CD8-positive, alpha-beta memory T cell (primary cell): Measurements from ENCODE around the gene DPYD. TPM values are rescaled to one million over a fixed set of nuclear protein-coding genes. Genes with fewer than 3 reads are reported as not detected.

Source experiments
- CTCF ChIA-PET: fragments of 350-600 bp; sonication (Branson Sonifier 250); formaldehyde crosslinking; loops from one replicate; lab custom pipeline; 2021; ENCODE audit warnings: antibody characterized with exemption; lab: Charles Lee
- POLR2A ChIA-PET: fragments of 350-600 bp; sonication (Branson Sonifier 250); formaldehyde crosslinking; loops from one replicate; lab custom pipeline; 2021; ENCODE audit warnings: antibody characterized with exemption; lab: Charles Lee
- DNase-seq, 5 donors: peaks; one replicate each; pipeline versions ENCODE4 v3.0.0 to v3.0.0-alpha.2; 2020 to 2022; ENCODE audit warnings: mixed read lengths in 1 of 5
- H3K27ac ChIP-seq: one replicate; pipeline ENCODE4 v1.7.0; 2013; ENCODE audit warnings: low read depth, mild to moderate bottlenecking, low read length, moderate library complexity
- H3K27me3 ChIP-seq: 2 replicates; pipeline ENCODE4 v1.7.0; 2013; ENCODE audit warnings: low read length, mild to moderate bottlenecking; ENCODE audit not compliant: insufficient read depth, poor library complexity, severe bottlenecking
- H3K36me3 ChIP-seq: 2 replicates; pipeline ENCODE4 v1.7.0; 2013; ENCODE audit warnings: mild to moderate bottlenecking, low read length, moderate library complexity; ENCODE audit not compliant: insufficient read depth
- H3K4me1 ChIP-seq: 2 replicates; pipeline ENCODE4 v1.7.0; 2013; ENCODE audit warnings: mild to moderate bottlenecking, low read length, moderate library complexity; ENCODE audit not compliant: insufficient read depth
- H3K4me3 ChIP-seq: 2 replicates; pipeline ENCODE4 v1.7.0; 2013; ENCODE audit warnings: mild to moderate bottlenecking, low read length
- H3K9me3 ChIP-seq: 2 replicates; pipeline ENCODE4 v1.7.0; 2013; ENCODE audit warnings: mild to moderate bottlenecking, low read length
- H3K27ac Mint-ChIP-seq, 8 donors: one replicate each; pipeline ENCODE4 v1.8.0; 2020 to 2021; ENCODE audit warnings: mixed read lengths in 8 of 8, mild to moderate bottlenecking in 6 of 8, inconsistent platforms in 3 of 8, moderate library complexity in 3 of 8
- H3K27me3 Mint-ChIP-seq, 2 donors: one replicate each; pipeline ENCODE4 v1.8.0; 2020 to 2021; ENCODE audit warnings: mixed read lengths in 2 of 2, mild to moderate bottlenecking in 1 of 2, moderate library complexity in 1 of 2
- H3K36me3 Mint-ChIP-seq, 3 donors: one replicate each; pipeline ENCODE4 v1.8.0; 2020 to 2021; ENCODE audit warnings: mixed read lengths in 3 of 3, inconsistent platforms in 1 of 3, mild to moderate bottlenecking in 1 of 3
- H3K4me1 Mint-ChIP-seq, 3 donors: one replicate each; pipeline ENCODE4 v1.8.0; 2020 to 2021; ENCODE audit warnings: mixed read lengths in 3 of 3, inconsistent platforms in 1 of 3, mild to moderate bottlenecking in 1 of 3
- H3K4me3 Mint-ChIP-seq, 7 donors: one replicate each; pipeline ENCODE4 v1.8.0; 2020 to 2021; ENCODE audit warnings: mixed read lengths in 7 of 7, mild to moderate bottlenecking in 6 of 7, moderate library complexity in 4 of 7, inconsistent platforms in 2 of 7
- H3K9me3 Mint-ChIP-seq, 5 donors: one replicate each; pipeline ENCODE4 v1.8.0; 2020 to 2022; ENCODE audit warnings: mixed read lengths in 5 of 5, mild to moderate bottlenecking in 3 of 5, moderate library complexity in 2 of 5, inconsistent platforms in 1 of 5
- polyA plus RNA-seq: library from polyadenylated mRNA; unstranded; fragments of 300-500 nt; fragmentation: Illumina TruSeq; gene quantifications from one replicate; pipeline ENCODE4 v1.2.3, GENCODE V29; 2021
- total RNA-seq, 2 experiments: library from RNA; stranded (reverse); gene quantifications; one replicate each; pipeline ENCODE4 v1.2.3, GENCODE V29; 2021

DPYD gene
- total and polyA plus RNA-seq, 3 experiments from 2014 or later = 9.6 to 43.9 (median 10.3) TPM

- H3K36me3 ChIP-seq = no peaks in the 10 kb centered on the region
- peaks cover 0 to 10% (median 5%) of the 10 kb centered on the region in 3 donors for H3K4me1 Mint-ChIP-seq
- peaks cover 8 to 23% (median 8%) of the 10 kb centered on the region in 3 donors for H3K36me3 Mint-ChIP-seq
- no peak overlapping the region for H3K27ac Mint-ChIP-seq
- no peaks in the 10 kb centered on the region for H3K9me3 ChIP-seq
- H3K4me3 Mint-ChIP-seq = no peak overlapping the region
- H3K9me3 Mint-ChIP-seq = no peaks in the 10 kb centered on the region
- no peaks in the 10 kb centered on the region for H3K4me1 ChIP-seq
- H3K4me3 ChIP-seq = no peak overlapping the region
- CTCF ChIA-PET = interaction anchor here (1.4 kb wide), 1 partner anchor 13 kb away, joined by 3 read pairs; no protein-coding TSS in a partner anchor
- H3K27me3 ChIP-seq = no peaks in the 10 kb centered on the region
- POLR2A ChIA-PET = no interaction called here
- H3K27me3 Mint-ChIP-seq = no peaks in the 10 kb centered on the region
- no peak for DNase-seq
- no peak overlapping the region for H3K27ac ChIP-seq
Observed at GRCh38 chr1:97135972-97136371, 784.9 kb downstream of the DPYD start.

DNA sequence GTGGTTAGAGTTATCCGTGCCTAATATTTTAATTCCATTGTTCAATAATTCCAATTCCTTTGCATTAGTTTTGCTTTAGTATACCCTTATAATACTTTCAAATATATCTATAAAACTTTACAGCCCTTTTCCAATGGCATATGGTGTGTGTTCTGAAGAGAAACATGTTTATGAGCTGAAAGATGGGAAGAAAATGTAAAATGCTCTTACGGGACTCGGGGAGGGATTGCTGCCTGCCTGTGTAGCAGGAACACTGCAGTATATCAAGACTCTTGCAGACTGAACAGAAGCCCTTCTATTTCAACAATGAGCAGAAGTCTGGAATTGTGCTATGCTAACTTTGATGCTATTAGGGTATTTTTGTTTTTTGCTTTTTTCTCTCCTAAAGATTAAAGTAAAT, 792.4 kb downstream of the DPYD start:
- Histone ChIP-seq H3K9me3 (no peaks in the 10 kb centered on the region), H3K4me1 (no peaks in the 10 kb centered on the region), H3K27ac (no peak overlapping the region), H3K27me3 (no peaks in the 10 kb centered on the region), H3K4me3 (no peak overlapping the region), H3K36me3 (no peaks in the 10 kb centered on the region)
- ChIA-PET POLR2A (no interaction called here), CTCF (no interaction called here)
- Mint-ChIP-seq H3K27ac (no peak overlapping the region), H3K27me3 (no peaks in the 10 kb centered on the region), H3K9me3 (no peaks in the 10 kb centered on the region), H3K4me1 (no peaks in the 10 kb centered on the region), H3K36me3 (peaks cover 12 to 13% (median 13%) of the 10 kb centered on the region in 3 donors), H3K4me3 (no peak overlapping the region)
- no peak for DNase-seq

DNA sequence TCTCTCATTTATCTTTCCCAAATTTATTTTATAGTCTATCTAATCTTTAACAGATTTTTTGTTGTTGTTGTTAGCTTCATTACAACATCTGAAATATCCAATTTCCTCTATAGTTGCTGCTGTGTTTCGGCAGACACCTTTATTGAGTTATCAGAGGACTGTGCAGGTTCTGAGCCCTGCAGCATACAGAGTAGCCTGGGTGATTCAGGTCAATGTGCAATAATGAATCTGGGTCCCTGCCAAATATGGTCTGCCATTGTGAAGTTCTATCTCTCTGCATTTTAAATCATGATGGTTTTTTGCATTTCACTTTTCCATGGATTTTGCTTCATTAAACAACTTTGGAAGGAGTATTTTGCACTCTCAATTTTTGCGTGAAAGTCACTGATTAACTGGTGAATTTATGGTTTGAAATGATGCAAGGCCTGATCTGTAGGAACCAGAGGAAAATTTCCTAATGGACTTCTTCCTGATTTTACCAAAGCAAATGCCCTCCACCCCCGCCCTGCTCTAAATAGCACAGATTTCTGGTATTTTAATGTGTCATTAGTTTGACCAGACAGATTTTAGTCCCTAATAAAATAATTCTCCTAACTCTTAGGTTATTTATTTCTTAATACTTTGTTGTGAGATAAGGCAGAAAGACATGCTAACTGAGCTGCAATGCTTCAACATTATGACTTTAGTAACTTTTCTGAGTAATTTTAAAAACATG, 797.0 kb downstream of the DPYD start:
- no peaks in the 10 kb centered on the region for H3K27me3 ChIP-seq
- Mint-ChIP-seq H3K27me3 (peaks cover 0 to 1% of the 10 kb centered on the region in 2 donors), H3K27ac (no peak overlapping the region), H3K4me3 (no peak overlapping the region), H3K36me3 (peaks cover 9 to 18% (median 11%) of the 10 kb centered on the region in 3 donors), H3K9me3 (no peaks in the 10 kb centered on the region), H3K4me1 (no peaks in the 10 kb centered on the region)
- H3K36me3 ChIP-seq = no peaks in the 10 kb centered on the region
- ChIA-PET CTCF (interaction anchor here (0.7 kb wide), 1 partner anchor 11 kb away, joined by 3 read pairs; no protein-coding TSS in a partner anchor), POLR2A (no interaction called here)
- no peak for DNase-seq
- H3K27ac ChIP-seq = no peak overlapping the region
- H3K4me1 ChIP-seq = no peaks in the 10 kb centered on the region
- no peak overlapping the region for H3K4me3 ChIP-seq
- no peaks in the 10 kb centered on the region for H3K9me3 ChIP-seq

DNA sequence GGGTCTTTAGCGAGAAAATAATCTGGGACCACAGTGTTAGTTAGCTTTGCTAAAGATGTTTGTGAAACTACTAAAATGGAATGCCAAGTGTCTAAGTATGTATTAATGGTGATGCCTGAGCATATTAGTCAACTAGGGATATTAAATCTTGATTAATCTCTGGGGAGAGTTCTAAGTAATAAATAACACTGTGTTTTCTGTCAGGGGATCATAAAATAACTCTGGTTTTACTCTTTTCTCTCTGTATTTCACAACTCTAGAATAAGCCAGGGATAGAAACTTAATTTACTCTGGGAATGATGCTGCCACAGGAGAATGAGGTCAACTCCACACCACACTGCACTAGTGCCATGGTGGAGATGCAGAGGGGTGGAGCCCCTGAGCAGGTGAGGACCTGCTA, 800.0 kb downstream of the DPYD start:
- Mint-ChIP-seq H3K27ac (no peak overlapping the region), H3K36me3 (peaks cover 13 to 21% (median 20%) of the 10 kb centered on the region in 3 donors), H3K27me3 (peaks cover 0 to 1% of the 10 kb centered on the region in 2 donors), H3K4me3 (no peak overlapping the region), H3K9me3 (no peaks in the 10 kb centered on the region), H3K4me1 (no peaks in the 10 kb centered on the region)
- H3K36me3 ChIP-seq = no peaks in the 10 kb centered on the region
- no peak overlapping the region for H3K4me3 ChIP-seq
- H3K27me3 ChIP-seq = no peaks in the 10 kb centered on the region
- no peaks in the 10 kb centered on the region for H3K4me1 ChIP-seq
- DNase-seq = no peak
- ChIA-PET CTCF (no interaction called here), POLR2A (no interaction called here)
- H3K9me3 ChIP-seq = no peaks in the 10 kb centered on the region
- H3K27ac ChIP-seq = no peak overlapping the region

GRCh38 chr1:97119260-97120158, 801.3 kb downstream of the DPYD start:
- H3K9me3 Mint-ChIP-seq = no peaks in the 10 kb centered on the region
- H3K4me1 ChIP-seq = no peaks in the 10 kb centered on the region
- POLR2A ChIA-PET = no interaction called here
- no peak overlapping the region for H3K4me3 ChIP-seq
- no peaks in the 10 kb centered on the region for H3K9me3 ChIP-seq
- no peak overlapping the region for H3K27ac Mint-ChIP-seq
- H3K4me1 Mint-ChIP-seq = no peaks in the 10 kb centered on the region
- H3K27me3 Mint-ChIP-seq = peaks cover 0 to 1% of the 10 kb centered on the region in 2 donors
- H3K36me3 ChIP-seq = no peaks in the 10 kb centered on the region
- no peaks in the 10 kb centered on the region for H3K27me3 ChIP-seq
- H3K27ac ChIP-seq = no peak overlapping the region
- CTCF ChIA-PET = no interaction called here
- DNase-seq = no peak
- H3K36me3 Mint-ChIP-seq = peaks cover 13 to 26% (median 21%) of the 10 kb centered on the region in 3 donors
- H3K4me3 Mint-ChIP-seq = no peak overlapping the region

GRCh38 chr1:97114842-97115241, 806.0 kb downstream of the DPYD start:
- H3K27me3 Mint-ChIP-seq = no peaks in the 10 kb centered on the region
- H3K4me3 Mint-ChIP-seq = no peak overlapping the region
- H3K27ac Mint-ChIP-seq = no peak overlapping the region
- H3K4me1 Mint-ChIP-seq = no peaks in the 10 kb centered on the region
- ChIA-PET CTCF (no interaction called here), POLR2A (no interaction called here)
- Histone ChIP-seq H3K4me1 (no peaks in the 10 kb centered on the region), H3K4me3 (no peak overlapping the region), H3K9me3 (no peaks in the 10 kb centered on the region), H3K27me3 (no peaks in the 10 kb centered on the region), H3K36me3 (no peaks in the 10 kb centered on the region), H3K27ac (no peak overlapping the region)
- peaks cover 7 to 35% (median 23%) of the 10 kb centered on the region in 3 donors for H3K36me3 Mint-ChIP-seq
- H3K9me3 Mint-ChIP-seq = no peaks in the 10 kb centered on the region
- no peak for DNase-seq

GRCh38 chr1:97112442-97112841, 808.4 kb downstream of the DPYD start:
- no peaks in the 10 kb centered on the region for H3K9me3 ChIP-seq
- ChIA-PET CTCF (no interaction called here), POLR2A (no interaction called here)
- Mint-ChIP-seq H3K4me3 (no peak overlapping the region), H3K36me3 (peaks cover 5 to 34% (median 22%) of the 10 kb centered on the region in 3 donors), H3K27me3 (no peaks in the 10 kb centered on the region), H3K9me3 (no peaks in the 10 kb centered on the region), H3K4me1 (no peaks in the 10 kb centered on the region), H3K27ac (no peak overlapping the region)
- H3K4me3 ChIP-seq = no peak overlapping the region
- no peaks in the 10 kb centered on the region for H3K4me1 ChIP-seq
- no peak overlapping the region for H3K27ac ChIP-seq
- H3K36me3 ChIP-seq = no peaks in the 10 kb centered on the region
- no peak for DNase-seq
- no peaks in the 10 kb centered on the region for H3K27me3 ChIP-seq

DNA sequence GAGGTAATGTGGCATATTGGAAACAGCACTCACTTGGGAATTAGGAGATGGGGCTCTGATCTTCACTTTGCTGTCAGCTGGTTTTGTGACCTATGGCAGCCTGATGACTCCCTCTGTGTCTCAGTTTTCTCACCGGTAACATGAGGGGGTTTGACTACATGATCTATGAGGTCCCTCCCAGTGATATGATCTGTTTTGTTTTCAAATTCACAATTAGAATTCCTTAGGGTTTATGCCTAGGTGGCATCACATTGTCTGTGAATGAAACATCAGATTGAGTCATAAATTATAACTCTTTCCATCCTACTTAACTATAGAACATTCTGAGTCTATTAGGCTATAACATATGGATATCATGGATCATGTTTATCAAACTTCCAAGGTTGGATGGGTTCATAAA, 812.7 kb downstream of the DPYD start:
- Histone ChIP-seq H3K4me1 (no peaks in the 10 kb centered on the region), H3K27ac (no peak overlapping the region), H3K27me3 (no peaks in the 10 kb centered on the region), H3K4me3 (no peak overlapping the region), H3K9me3 (no peaks in the 10 kb centered on the region), H3K36me3 (no peaks in the 10 kb centered on the region)
- DNase-seq = no peak
- CTCF ChIA-PET = no interaction called here
- Mint-ChIP-seq H3K4me3 (no peak overlapping the region), H3K4me1 (no peaks in the 10 kb centered on the region), H3K36me3 (peaks cover 9 to 32% (median 27%) of the 10 kb centered on the region in 3 donors), H3K27ac (no peak overlapping the region), H3K27me3 (no peaks in the 10 kb centered on the region), H3K9me3 (peaks cover 0 to 5% (median 1%) of the 10 kb centered on the region in 5 donors)
- POLR2A ChIA-PET = no interaction called here
